SK-N-MC (cell line): ENCODE results near the gene NABP2.

Source experiments
- DNase-seq: peaks from one replicate; pipeline ENCODE4 v3.0.0-alpha.2; 2011; ENCODE audit warnings: low read depth, low spot score
- H3K27ac ChIP-seq: fragments of 200-600 bp; sonication (generic); 2 replicates; pipeline ENCODE4 v1.5.1; 2016; ENCODE audit warnings: mixed run types
- H3K36me3 ChIP-seq: fragments of 200-600 bp; sonication (generic); 2 replicates; pipeline ENCODE4 v1.6.1; 2017; ENCODE audit warnings: antibody characterized with exemption, low read length, mixed read lengths; ENCODE audit not compliant: insufficient read depth
- H3K4me3 ChIP-seq: fragments of 200-600 bp; sonication (generic); 2 replicates; pipeline ENCODE4 v1.5.1; 2016
- H3K9ac ChIP-seq: fragments of 200-600 bp; sonication (generic); 2 replicates; pipeline ENCODE4 v1.8.0; 2017; ENCODE audit warnings: mixed run types, mixed read lengths; ENCODE audit not compliant: insufficient read length
- H3K9me3 ChIP-seq: fragments of 200-600 bp; sonication (generic); 2 replicates; pipeline ENCODE4 v1.6.1; 2017; ENCODE audit warnings: low read depth, mild to moderate bottlenecking, antibody characterized with exemption, low read length, moderate library complexity, mixed read lengths
- EZH2 ChIP-seq: fragments of 200-600 bp; sonication (generic); IDR thresholded peaks from one replicate; pipeline ENCODE4 v1.6.1; 2017; ENCODE audit warnings: antibody characterized with exemption
- FOXP2 ChIP-seq: optimal IDR thresholded peaks from 2 replicates; pipeline ENCODE3; 2011; ENCODE audit warnings: mild to moderate bottlenecking, moderate library complexity; ENCODE audit not compliant: insufficient read depth; ENCODE audit errors: extremely low read length, control extremely low read depth
- POLR2AphosphoS5 ChIP-seq: IDR thresholded peaks from 2 replicates; pipeline ENCODE4 v1.6.1; 2012; ENCODE audit warnings: mild to moderate bottlenecking, low read depth, low read length, borderline replicate concordance

The NABP2 gene

GRCh38 chr12:56243731-56244181 lies 19.6 kb downstream of the NABP2 start:
- H3K9me3 ChIP-seq = no peaks in the 10 kb centered on the region
- H3K4me3 ChIP-seq = no peak overlapping the region
- peaks cover 59% of the 10 kb centered on the region; the same call in 1 of the 2 replicates for H3K36me3 ChIP-seq
- TF ChIP-seq POLR2AphosphoS5 = no peak
- no peak for TF ChIP-seq FOXP2
- no peak for TF ChIP-seq EZH2
- no peak overlapping the region for H3K9ac ChIP-seq
- no peak for DNase-seq
- H3K27ac ChIP-seq = no peak overlapping the region

- peaks cover 64% of the 10 kb centered on the region; the same call in 1 of the 2 replicates for H3K36me3 ChIP-seq
- no peak for DNase-seq
- no peaks in the 10 kb centered on the region for H3K9me3 ChIP-seq
- H3K4me3 ChIP-seq = no peak overlapping the region
- TF ChIP-seq FOXP2 = no peak
- TF ChIP-seq EZH2 = no peak
- no peak for TF ChIP-seq POLR2AphosphoS5
- H3K27ac ChIP-seq = no peak overlapping the region
- no peak overlapping the region for H3K9ac ChIP-seq
These were observed 20.4 kb downstream of the NABP2 start for GRCh38 chr12:56244494-56244893.

GRCh38 chr12:56247923-56248322 lies 23.8 kb downstream of the NABP2 start:
- peaks cover 69% of the 10 kb centered on the region for H3K36me3 ChIP-seq
- H3K9me3 ChIP-seq = no peaks in the 10 kb centered on the region
- no peak overlapping the region for H3K27ac ChIP-seq
- H3K9ac ChIP-seq = no peak overlapping the region
- no peak for TF ChIP-seq FOXP2
- TF ChIP-seq POLR2AphosphoS5 = no peak
- no peak for TF ChIP-seq EZH2
- no peak for DNase-seq
- no peak overlapping the region for H3K4me3 ChIP-seq

GRCh38 chr12:56248711-56249110 lies 24.6 kb downstream of the NABP2 start:
- Histone ChIP-seq H3K36me3 (peaks cover 72% of the 10 kb centered on the region), H3K4me3 (no peak overlapping the region), H3K27ac (no peak overlapping the region), H3K9ac (no peak overlapping the region), H3K9me3 (no peaks in the 10 kb centered on the region)
- TF ChIP-seq EZH2 (no peak), POLR2AphosphoS5 (no peak), FOXP2 (no peak)
- no peak for DNase-seq

GRCh38 chr12:56252649-56253048 lies 28.5 kb downstream of the NABP2 start:
- Histone ChIP-seq H3K9me3 (no peaks in the 10 kb centered on the region), H3K4me3 (no peak overlapping the region), H3K9ac (no peak overlapping the region), H3K36me3 (peaks cover 73% of the 10 kb centered on the region), H3K27ac (no peak overlapping the region)
- DNase-seq = no peak
- TF ChIP-seq EZH2 (no peak), FOXP2 (no peak), POLR2AphosphoS5 (no peak)

GRCh38 chr12:56253091-56253490 lies 28.9 kb downstream of the NABP2 start:
- no peak for DNase-seq

GRCh38 chr12:56255671-56256070 lies 31.5 kb downstream of the NABP2 start:
- no peak overlapping the region for H3K9ac ChIP-seq
- no peak overlapping the region for H3K27ac ChIP-seq
- no peak for DNase-seq
- no peak overlapping the region for H3K4me3 ChIP-seq
- peaks cover 55% of the 10 kb centered on the region for H3K36me3 ChIP-seq
- H3K9me3 ChIP-seq = no peaks in the 10 kb centered on the region
- TF ChIP-seq POLR2AphosphoS5 = no peak
- no peak for TF ChIP-seq EZH2
- no peak for TF ChIP-seq FOXP2

More at GRCh38 chr12:56253091-56253490, 28.9 kb downstream of the NABP2 start:
- TF ChIP-seq POLR2AphosphoS5 (no peak), EZH2 (no peak), FOXP2 (no peak)
- Histone ChIP-seq H3K27ac (no peak overlapping the region), H3K9me3 (no peaks in the 10 kb centered on the region), H3K9ac (no peak overlapping the region), H3K4me3 (no peak overlapping the region), H3K36me3 (peaks cover 69% of the 10 kb centered on the region)

- peak overlapping the region; percentile 84; the same call in 1 of the 2 replicates for H3K4me3 ChIP-seq
These were observed 32.3 kb downstream of the NABP2 start for GRCh38 chr12:56256326-56256960.

GRCh38 chr12:56257071-56257470 lies 32.9 kb downstream of the NABP2 start:
- Histone ChIP-seq H3K36me3 (peaks cover 46% of the 10 kb centered on the region), H3K27ac (no peak overlapping the region), H3K9ac (peak overlapping the region; percentile 94)

More at GRCh38 chr12:56256326-56256960, 32.3 kb downstream of the NABP2 start:
- Histone ChIP-seq H3K36me3 (peaks cover 52% of the 10 kb centered on the region), H3K9me3 (no peaks in the 10 kb centered on the region), H3K9ac (peak overlapping the region; percentile 26), H3K27ac (no peak overlapping the region)
- TF ChIP-seq POLR2AphosphoS5 = no peak
- TF ChIP-seq FOXP2 = no peak
- no peak for TF ChIP-seq EZH2
- no peak for DNase-seq

More at GRCh38 chr12:56257071-56257470, 32.9 kb downstream of the NABP2 start:
- peak overlapping the region; percentile 84 for H3K4me3 ChIP-seq
- no peaks in the 10 kb centered on the region for H3K9me3 ChIP-seq
- DNase-seq = no peak
- TF ChIP-seq EZH2 (no peak), FOXP2 (no peak), POLR2AphosphoS5 (no peak)
